Ecto neural progenitor cell (in vitro differentiated cells): Measurements from ENCODE around the gene TJP1.
A peak's percentile ranks its signal among the peaks of the same experiment; 100 is the strongest.
"Not testable (repeated sequence)": the region's sequence is repeated elsewhere in the genome, so short reads cannot be mapped to it uniquely, and the experiment has no call there.

ENCODE experiments used
- DNase-seq: peaks from one replicate; pipeline ENCODE4 v3.0.0-alpha.2; 2018; ENCODE audit warnings: low spot score

TJP1 gene

GRCh38 chr15:29657476-29657817, 164.8 kb downstream of the TJP1 start:
- DNase-seq, result not testable (repeated sequence)

- peak; percentile 90 for DNase-seq
Observed at GRCh38 chr15:29656636-29657475, 165.4 kb downstream of the TJP1 start.

- no peak for DNase-seq
Observed at GRCh38 chr15:29652595-29652994, 169.7 kb downstream of the TJP1 start.

- no peak for DNase-seq
Observed at GRCh38 chr15:29651476-29652233, 170.6 kb downstream of the TJP1 start.
